Panc1 (cell line): Measurements from ENCODE around the gene HPCAL4. TPM values are rescaled to one million over a fixed set of nuclear protein-coding genes. Genes with fewer than 3 reads are reported as not detected.

Source experiments
- ATAC-seq: fragments of 200-7000 bp; cut with Tn5 transposase; 2 replicates; pipeline ENCODE4 v1.9.1; 2020; ENCODE audit warnings: mild to moderate bottlenecking, moderate library complexity
- BruUV-seq: library from RNA; stranded (reverse); fragments of 400-500 nt; replicated peaks from 2 replicates; lab custom pipeline; 2021; lab: Mats Ljungman, UMichigan
- CTCF ChIA-PET: fragments of 300-600 bp; sonication (Branson Sonifier 250); formaldehyde crosslinking; loops from one replicate; lab custom pipeline; 2022; ENCODE audit warnings: antibody characterized with exemption; lab: Charles Lee
- POLR2A ChIA-PET: fragments of 300-600 bp; sonication (Branson Sonifier 250); formaldehyde crosslinking; loops from one replicate; lab custom pipeline; 2022; ENCODE audit warnings: antibody characterized with exemption; lab: Charles Lee
- DNase-seq: peaks from one replicate; pipeline ENCODE4 v3.0.0-alpha.2; 2010; ENCODE audit warnings: low read depth, low spot score
- H3K27ac ChIP-seq: 2 replicates; pipeline ENCODE4 v1.5.1; 2011; ENCODE audit warnings: mild to moderate bottlenecking, low read length, inconsistent platforms
- H3K27me3 ChIP-seq: fragments of 200-500 bp; sonication (Bioruptor generic); 2 replicates; pipeline ENCODE4 v1.6.0; 2014; ENCODE audit warnings: low read length, inconsistent platforms; ENCODE audit not compliant: control insufficient read depth, insufficient read depth
- H3K36me3 ChIP-seq: fragments of 200-500 bp; sonication (Bioruptor generic); 2 replicates; pipeline ENCODE4 v1.5.1; 2014; ENCODE audit warnings: inconsistent platforms, mild to moderate bottlenecking, low read length, moderate library complexity; ENCODE audit not compliant: control insufficient read depth, insufficient read depth
- H3K4me1 ChIP-seq: 2 replicates; pipeline ENCODE4 v1.5.1; 2011; ENCODE audit warnings: inconsistent platforms, mild to moderate bottlenecking, low read length, moderate library complexity; ENCODE audit not compliant: control insufficient read depth, insufficient read depth
- H3K4me3 ChIP-seq, 2 experiments: 2 replicates each; pipeline ENCODE4 v1.5.1; 2011 to 2012; ENCODE audit warnings: low read depth in 2 of 2, low read length in 2 of 2, mild to moderate bottlenecking in 2 of 2, inconsistent platforms in 1 of 2, moderate library complexity in 1 of 2
- H3K9me3 ChIP-seq: fragments of 200-500 bp; sonication (Bioruptor generic); 2 replicates; pipeline ENCODE4 v1.5.1; 2014; ENCODE audit warnings: low read depth, mild to moderate bottlenecking, inconsistent platforms, low read length, moderate library complexity; ENCODE audit not compliant: control insufficient read depth, insufficient read depth
- CTCF ChIP-seq: fragments of 450-650 bp; IDR thresholded peaks from 2 replicates; pipeline ENCODE4 v1.5.1; 2017; ENCODE audit warnings: mild to moderate bottlenecking
- POLR2AphosphoS5 ChIP-seq: IDR thresholded peaks from 2 replicates; pipeline ENCODE4 v1.6.1; 2012; ENCODE audit warnings: mild to moderate bottlenecking, low read depth, low read length, moderate library complexity
- REST ChIP-seq, 2 experiments: IDR thresholded peaks; 2 replicates each; pipeline ENCODE4 v1.6.1; 2011 to 2012; ENCODE audit warnings: low read depth in 2 of 2, control low read depth in 1 of 2, low read length in 1 of 2, mild to moderate bottlenecking in 1 of 2, moderate library complexity in 1 of 2; ENCODE audit not compliant: insufficient read depth in 1 of 2
- SIN3A ChIP-seq: IDR thresholded peaks from 2 replicates; pipeline ENCODE4 v1.6.1; 2012; ENCODE audit warnings: low read depth, mild to moderate bottlenecking, low read length, moderate library complexity, borderline replicate concordance; ENCODE audit not compliant: insufficient read depth
- TCF7L2 ChIP-seq: IDR thresholded peaks from 2 replicates; pipeline ENCODE4 v1.6.1; 2011; ENCODE audit warnings: mild to moderate bottlenecking, low read depth, low read length, inconsistent platforms
- in situ Hi-C: cut with HindIII; loops from 2 replicates; pipeline ENCODE4 v1.10.0; 2016; ENCODE audit warnings: low sequenced_read_pairs, low pct_unique_long_range_greater_than_20kb
- intact Hi-C: fragments of 100-400 bp; cut with micrococcal nuclease; formaldehyde crosslinking; loops from one replicate; pipeline ENCODE4 v1.10.0; 2022; ENCODE audit not compliant: unreplicated experiment
- total RNA-seq: library from RNA; stranded (reverse); gene quantifications from one replicate; pipeline ENCODE4 v1.2.1, GENCODE V29; 2021; ENCODE audit not compliant: unreplicated experiment

HPCAL4 gene
- total RNA-seq, 1 experiment from 2014 or later: 0.21 TPM

- H3K36me3 ChIP-seq: no peaks in the 10 kb centered on the region
- in situ Hi-C loops: no loop called here
- DNase-seq: no peak
- no peak for TF ChIP-seq POLR2AphosphoS5
- TF ChIP-seq CTCF: no peak
- no peak for TF ChIP-seq SIN3A
- no peak for TF ChIP-seq TCF7L2
- TF ChIP-seq REST (IDR thresholded peaks at IDR 0.05; ENCODE audit: insufficient read depth in 1 of 2, low read depth in 2 of 2, low read length in 1 of 2): no peak
- no peak overlapping the region for H3K27ac ChIP-seq
- BruUV-seq: no TSS peak
- peaks cover 4% of the 10 kb centered on the region; the same call in 1 of the 2 replicates for H3K27me3 ChIP-seq
- intact Hi-C loops: no loop called here
- ATAC-seq: no peak
- H3K4me3 ChIP-seq: no peak overlapping the region
- H3K4me1 ChIP-seq: no peaks in the 10 kb centered on the region
- H3K9me3 ChIP-seq: no peaks in the 10 kb centered on the region
- CTCF ChIA-PET: no interaction called here
- POLR2A ChIA-PET: no interaction called here
Observed at GRCh38 chr1:39685071-39685470, 6.2 kb downstream of the HPCAL4 start.

GRCh38 chr1:39684313-39684664 lies 6.9 kb downstream of the HPCAL4 start:
- DNase-seq: no peak
- TF ChIP-seq CTCF (no peak), POLR2AphosphoS5 (no peak), REST (IDR thresholded peaks at IDR 0.05; ENCODE audit: insufficient read depth in 1 of 2, low read depth in 2 of 2, low read length in 1 of 2) (no peak), SIN3A (no peak), TCF7L2 (no peak)
- peaks cover 4% of the 10 kb centered on the region; the same call in 1 of the 2 replicates for H3K27me3 ChIP-seq
- no peak overlapping the region for H3K4me3 ChIP-seq
- H3K4me1 ChIP-seq: no peaks in the 10 kb centered on the region
- in situ Hi-C loops: no loop called here
- ChIA-PET CTCF (no interaction called here), POLR2A (no interaction called here)
- no peaks in the 10 kb centered on the region for H3K36me3 ChIP-seq
- H3K9me3 ChIP-seq: no peaks in the 10 kb centered on the region
- no peak for ATAC-seq
- intact Hi-C loops: no loop called here
- H3K27ac ChIP-seq: no peak overlapping the region
- BruUV-seq: no TSS peak
